ENCODE measurements around the gene GCK.

- no peak for TF ChIP-seq TAF1 (IDR thresholded peaks at IDR 0.05; ENCODE audit: borderline replicate concordance, low read depth, low read length)
- no peak for TF ChIP-seq RXRA (IDR thresholded peaks at IDR 0.05; ENCODE audit: borderline replicate concordance, low read depth)
- TF ChIP-seq CHD2 (IDR thresholded peaks at IDR 0.05; ENCODE audit: low read length, partially characterized antibody), result no peak
- no peak for TF ChIP-seq EZH2phosphoT487 (IDR thresholded peaks at IDR 0.05; ENCODE audit: borderline replicate concordance, low read depth)
- TF ChIP-seq CTCF (IDR thresholded peaks at IDR 0.05), result no peak
- TF ChIP-seq SIN3A (IDR thresholded peaks at IDR 0.05; ENCODE audit: borderline replicate concordance, low read depth, low read length), result no peak
- TF ChIP-seq, protein P1, sequence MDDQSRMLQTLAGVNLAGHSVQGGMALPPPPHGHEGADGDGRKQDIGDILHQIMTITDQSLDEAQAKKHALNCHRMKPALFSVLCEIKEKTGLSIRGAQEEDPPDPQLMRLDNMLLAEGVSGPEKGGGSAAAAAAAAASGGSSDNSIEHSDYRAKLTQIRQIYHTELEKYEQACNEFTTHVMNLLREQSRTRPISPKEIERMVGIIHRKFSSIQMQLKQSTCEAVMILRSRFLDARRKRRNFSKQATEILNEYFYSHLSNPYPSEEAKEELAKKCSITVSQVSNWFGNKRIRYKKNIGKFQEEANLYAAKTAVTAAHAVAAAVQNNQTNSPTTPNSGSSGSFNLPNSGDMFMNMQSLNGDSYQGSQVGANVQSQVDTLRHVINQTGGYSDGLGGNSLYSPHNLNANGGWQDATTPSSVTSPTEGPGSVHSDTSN (IDR thresholded peaks at IDR 0.05), result no peak
These were observed 31.3 kb upstream of the GCK start for GRCh38 chr7:44220358-44221112.

Measured in SK-N-SH (cell line).